ENCODE measurements around the gene HPSE. TPM values are rescaled to one million over a fixed set of nuclear protein-coding genes. Genes with fewer than 3 reads are reported as not detected.

Gene HPSE
- total and polyA plus RNA-seq, 9 of the 15 experiments (the other 6 are each of a cell fraction or from before 2014, with no cell fraction given), result 0.01 to 0.42 (median 0.14) TPM; not detected in 1

- TF ChIP-seq ZBTB40 (IDR thresholded peaks at IDR 0.05) (peak; percentile 28; the same call in 1 of the 2 replicates), ZBTB40 (CRISPR knock-in tag; IDR thresholded peaks at IDR 0.05) (no peak), JUNB (CRISPR knock-in tag; conservative IDR thresholded peaks at IDR 0.05) (0 out of 2 replicates have a peak, but pooled peaks have one; percentile 58), SOX6 (IDR thresholded peaks at IDR 0.05) (peak; percentile 19; the same call in 1 of the 2 replicates), SMARCC2 (IDR thresholded peaks at IDR 0.05; ENCODE audit: low read depth) (peak; percentile 56; the same call in 1 of the 2 replicates), CTBP1 (IDR thresholded peaks at IDR 0.05; ENCODE audit: borderline replicate concordance) (no peak), NFATC3 (IDR thresholded peaks at IDR 0.05) (peak; percentile 94), SMARCA4 (IDR thresholded peaks at IDR 0.05) (peak; percentile 47; the same call in 1 of the 2 replicates), ZNF408 (CRISPR knock-in tag; IDR thresholded peaks at IDR 0.05; ENCODE audit: low read depth) (no peak), BDP1 (IDR thresholded peaks at IDR 0.05; ENCODE audit: insufficient read depth, insufficient read length) (no peak), SMARCE1 (IDR thresholded peaks at IDR 0.05) (peak; percentile 81; the same call in 1 of the 2 replicates), ZNF644 (tag; IDR thresholded peaks at IDR 0.05; ENCODE audit: low read depth) (no peak), ATF7 (IDR thresholded peaks at IDR 0.05) (peak; percentile 49; the same call in 1 of the 2 replicates), ZC3H11A (IDR thresholded peaks at IDR 0.05; ENCODE audit: low read depth, low read length) (no peak), TEAD1 (CRISPR knock-in tag; IDR thresholded peaks at IDR 0.05) (peak in 1 of 2 experiments; percentile 83; a peak in 2 of 4 replicates), ILF3 (IDR thresholded peaks at IDR 0.05; ENCODE audit: borderline replicate concordance) (no peak), HNRNPK (IDR thresholded peaks at IDR 0.05; ENCODE audit: low read depth, low read length, poor library complexity, severe bottlenecking) (no peak), ZNF347 (CRISPR knock-in tag; IDR thresholded peaks at IDR 0.05; ENCODE audit: low read depth) (no peak), HOXB6 (CRISPR knock-in tag; IDR thresholded peaks at IDR 0.05; ENCODE audit: borderline replicate concordance) (no peak), DPF2 (IDR thresholded peaks at IDR 0.05) (0 out of 2 replicates have a peak, but pooled peaks have one; percentile 45)
Observed at GRCh38 chr4:83356899-83357661, 22.4 kb upstream of the HPSE start (continued).

All from K562 (cell line).